Measurements from ENCODE around the gene ANKRD9.

DNA sequence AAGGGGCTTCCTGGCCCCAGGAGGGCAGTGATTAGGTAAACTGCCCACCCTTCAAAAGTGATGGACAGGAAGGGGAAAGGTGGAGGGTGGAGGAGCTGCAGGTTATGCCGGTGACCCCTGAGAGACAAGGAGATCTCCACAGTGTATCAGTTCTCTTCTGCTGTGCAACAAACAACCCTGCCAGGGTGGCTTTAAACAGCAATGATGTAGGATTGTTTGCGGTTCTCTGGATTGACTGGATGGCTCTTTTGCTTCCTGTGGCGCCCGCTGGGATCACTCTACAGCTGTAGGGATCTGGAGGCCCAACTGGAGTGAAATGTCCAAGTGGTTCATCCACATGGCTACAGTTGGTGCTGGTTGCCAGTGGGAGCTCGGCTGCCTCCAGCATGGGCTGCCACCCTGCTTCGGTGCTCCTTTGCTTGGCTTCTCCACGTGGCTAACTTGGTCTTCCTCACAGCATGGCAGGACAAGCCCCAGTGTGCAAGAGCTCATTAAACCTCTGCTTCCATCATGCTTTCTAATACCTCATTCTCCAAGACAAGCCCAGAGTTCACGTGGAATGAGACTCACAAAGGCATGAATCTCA, 8.6 kb upstream of the ANKRD9 start:
- TF ChIP-seq POLR2A (IDR thresholded peaks at IDR 0.05), result no peak
- TF ChIP-seq, protein P1, sequence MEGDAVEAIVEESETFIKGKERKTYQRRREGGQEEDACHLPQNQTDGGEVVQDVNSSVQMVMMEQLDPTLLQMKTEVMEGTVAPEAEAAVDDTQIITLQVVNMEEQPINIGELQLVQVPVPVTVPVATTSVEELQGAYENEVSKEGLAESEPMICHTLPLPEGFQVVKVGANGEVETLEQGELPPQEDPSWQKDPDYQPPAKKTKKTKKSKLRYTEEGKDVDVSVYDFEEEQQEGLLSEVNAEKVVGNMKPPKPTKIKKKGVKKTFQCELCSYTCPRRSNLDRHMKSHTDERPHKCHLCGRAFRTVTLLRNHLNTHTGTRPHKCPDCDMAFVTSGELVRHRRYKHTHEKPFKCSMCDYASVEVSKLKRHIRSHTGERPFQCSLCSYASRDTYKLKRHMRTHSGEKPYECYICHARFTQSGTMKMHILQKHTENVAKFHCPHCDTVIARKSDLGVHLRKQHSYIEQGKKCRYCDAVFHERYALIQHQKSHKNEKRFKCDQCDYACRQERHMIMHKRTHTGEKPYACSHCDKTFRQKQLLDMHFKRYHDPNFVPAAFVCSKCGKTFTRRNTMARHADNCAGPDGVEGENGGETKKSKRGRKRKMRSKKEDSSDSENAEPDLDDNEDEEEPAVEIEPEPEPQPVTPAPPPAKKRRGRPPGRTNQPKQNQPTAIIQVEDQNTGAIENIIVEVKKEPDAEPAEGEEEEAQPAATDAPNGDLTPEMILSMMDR (IDR thresholded peaks at IDR 0.05), result no peak
